H9 (cell line): ENCODE measurements around the gene SPTBN4. TPM values are rescaled to one million over a fixed set of nuclear protein-coding genes. Genes with fewer than 3 reads are reported as not detected.

Experiments
- DNase-seq: peaks from one replicate; pipeline ENCODE4 v3.0.0-alpha.2; 2017
- H2AFZ ChIP-seq: one replicate; pipeline ENCODE4 v1.6.1; 2013; ENCODE audit warnings: mild to moderate bottlenecking, low read length, control low read depth, moderate library complexity
- H2AK5ac ChIP-seq: 2 replicates; pipeline ENCODE4 v1.6.1; 2013; ENCODE audit warnings: low read length, control low read depth, mixed read lengths; ENCODE audit not compliant: insufficient read length
- H2BK120ac ChIP-seq: one replicate; pipeline ENCODE4 v1.6.1; 2013; ENCODE audit warnings: low read depth, mild to moderate bottlenecking, low read length, control low read depth, inconsistent platforms; ENCODE audit not compliant: poor library complexity, severe bottlenecking
- H2BK12ac ChIP-seq: 2 replicates; pipeline ENCODE4 v1.6.1; 2013; ENCODE audit warnings: low read length, control low read depth, mixed read lengths, low read depth; ENCODE audit not compliant: insufficient read length
- H2BK15ac ChIP-seq: 2 replicates; pipeline ENCODE4 v1.6.1; 2013; ENCODE audit warnings: low read depth, low read length, control low read depth
- H2BK20ac ChIP-seq: one replicate; pipeline ENCODE4 v1.6.1; 2013; ENCODE audit warnings: low read depth, mild to moderate bottlenecking, low read length, control low read depth, inconsistent platforms; ENCODE audit not compliant: poor library complexity, severe bottlenecking
- H2BK5ac ChIP-seq: 2 replicates; pipeline ENCODE4 v1.6.1; 2013; ENCODE audit warnings: low read length, control low read depth, mixed read lengths; ENCODE audit not compliant: insufficient read length
- H3K14ac ChIP-seq: 2 replicates; pipeline ENCODE4 v1.6.1; 2013; ENCODE audit warnings: low read length, control low read depth; ENCODE audit not compliant: insufficient read depth
- H3K18ac ChIP-seq: 2 replicates; pipeline ENCODE4 v1.6.1; 2013; ENCODE audit warnings: low read depth, mild to moderate bottlenecking, mixed read lengths, low read length, control low read depth; ENCODE audit not compliant: insufficient read length
- H3K23ac ChIP-seq: 2 replicates; pipeline ENCODE4 v1.6.1; 2013; ENCODE audit warnings: low read length, control low read depth, mixed read lengths, low read depth; ENCODE audit not compliant: insufficient read length
- H3K23me2 ChIP-seq: 2 replicates; pipeline ENCODE4 v1.6.1; 2013; ENCODE audit warnings: low read depth, mild to moderate bottlenecking, mixed read lengths, low read length, control low read depth; ENCODE audit not compliant: insufficient read length, poor library complexity, severe bottlenecking
- H3K27ac ChIP-seq: 2 replicates; pipeline ENCODE4 v1.5.1; 2013; ENCODE audit warnings: low read length, control low read depth, mixed read lengths, low read depth; ENCODE audit not compliant: insufficient read length
- H3K27me3 ChIP-seq: 2 replicates; pipeline ENCODE4 v1.6.1; 2013; ENCODE audit warnings: low read length, control low read depth, inconsistent platforms; ENCODE audit not compliant: insufficient read depth
- H3K4ac ChIP-seq: 2 replicates; pipeline ENCODE4 v1.6.1; 2013; ENCODE audit warnings: low read depth, mild to moderate bottlenecking, control low read depth, inconsistent platforms, low read length, moderate library complexity
- H3K4me1 ChIP-seq: 2 replicates; pipeline ENCODE4 v1.6.1; 2013; ENCODE audit warnings: low read length, control low read depth, inconsistent platforms; ENCODE audit not compliant: insufficient read depth
- H3K4me2 ChIP-seq: 2 replicates; pipeline ENCODE4 v1.6.1; 2013; ENCODE audit warnings: low read length, control low read depth, mixed read lengths; ENCODE audit not compliant: insufficient read length, insufficient read depth
- H3K56ac ChIP-seq: 2 replicates; pipeline ENCODE4 v1.6.1; 2013; ENCODE audit warnings: low read depth, mild to moderate bottlenecking, mixed read lengths, low read length, control low read depth; ENCODE audit not compliant: insufficient read length
- H3K79me1 ChIP-seq: 2 replicates; pipeline ENCODE4 v1.6.1; 2013; ENCODE audit warnings: low read depth, mild to moderate bottlenecking, moderate library complexity, low read length, control low read depth, inconsistent platforms; ENCODE audit not compliant: insufficient read depth, poor library complexity, severe bottlenecking
- H3K79me2 ChIP-seq: 2 replicates; pipeline ENCODE4 v1.6.1; 2013; ENCODE audit warnings: low read length, control low read depth, inconsistent platforms; ENCODE audit not compliant: insufficient read depth
- H3K9ac ChIP-seq: 2 replicates; pipeline ENCODE4 v1.6.1; 2013; ENCODE audit warnings: low read length, control low read depth, mixed read lengths; ENCODE audit not compliant: insufficient read length; ENCODE audit errors: extremely low read depth
- H3K9me3 ChIP-seq: one replicate; pipeline ENCODE4 v1.6.1; 2013; ENCODE audit warnings: low read depth, low read length, inconsistent platforms; ENCODE audit not compliant: control insufficient read depth
- H3T11ph ChIP-seq: one replicate; pipeline ENCODE4 v1.6.1; 2013; ENCODE audit warnings: mild to moderate bottlenecking, low read length, control low read depth, inconsistent platforms
- H4K20me1 ChIP-seq: one replicate; pipeline ENCODE4 v1.6.1; 2013; ENCODE audit not compliant: control insufficient read depth, insufficient read length, insufficient read depth
- H4K5ac ChIP-seq: 2 replicates; pipeline ENCODE4 v1.6.1; 2013; ENCODE audit warnings: low read depth, mild to moderate bottlenecking, mixed read lengths, low read length, control low read depth; ENCODE audit not compliant: insufficient read length
- H4K8ac ChIP-seq: replicated peaks from 2 replicates; pipeline ENCODE4 v1.6.1; 2013; ENCODE audit warnings: low read length, control low read depth, mixed read lengths, low read depth; ENCODE audit not compliant: insufficient read length
- H4K91ac ChIP-seq: 2 replicates; pipeline ENCODE4 v1.6.1; 2013; ENCODE audit warnings: low read depth, mild to moderate bottlenecking, moderate library complexity, mixed read lengths, low read length, control low read depth; ENCODE audit not compliant: insufficient read length
- H3K27ac Mint-ChIP-seq, 3 experiments: 2 replicates in 2 of 3; 3 replicates in 1 of 3; pipeline ENCODE4 v1.8.0; 2020 to 2021; ENCODE audit warnings: mixed read lengths in 3 of 3, mild to moderate bottlenecking in 1 of 3, moderate library complexity in 1 of 3
- H3K27me3 Mint-ChIP-seq: 2 replicates; pipeline ENCODE4 v1.8.0; 2021; ENCODE audit warnings: low read depth, mild to moderate bottlenecking, moderate library complexity, mixed read lengths
- H3K36me3 Mint-ChIP-seq, 3 experiments: 2 replicates in 2 of 3; 3 replicates in 1 of 3; pipeline ENCODE4 v1.8.0; 2020 to 2021; ENCODE audit warnings: low read depth in 3 of 3, mixed read lengths in 3 of 3; ENCODE audit not compliant: insufficient read depth in 1 of 3
- H3K4me1 Mint-ChIP-seq, 2 experiments: 2 replicates each; pipeline ENCODE4 v1.8.0; 2020; ENCODE audit warnings: mixed read lengths in 2 of 2
- H3K4me3 Mint-ChIP-seq, 2 experiments: 2 replicates in 1 of 2; 3 replicates in 1 of 2; pipeline ENCODE4 v1.8.0; 2020 to 2021; ENCODE audit warnings: mild to moderate bottlenecking in 2 of 2, mixed read lengths in 2 of 2, moderate library complexity in 1 of 2
- H3K9me3 Mint-ChIP-seq, 2 experiments: 2 replicates in 1 of 2; 3 replicates in 1 of 2; pipeline ENCODE4 v1.8.0; 2020; ENCODE audit warnings: mild to moderate bottlenecking in 2 of 2, mixed read lengths in 2 of 2, moderate library complexity in 1 of 2
- CTCF ChIP-seq: fragments of 200-600 bp; sonication (generic); conservative IDR thresholded peaks from 3 replicates; pipeline ENCODE4 v1.8.0; 2021; ENCODE audit warnings: antibody characterized with exemption, mild to moderate bottlenecking
- WGBS: extraction: QIAGEN DNeasy Blood & Tissue Kit; methylation state at CpG from one replicate; pipeline ENCODE4 v1.1.7; 2013; ENCODE audit warnings: missing lambda C conversion rate, low lambda C conversion rate, mixed read lengths; ENCODE audit not compliant: insufficient read length; ENCODE audit errors: extremely low coverage; 5-methylcytosine and 5-hydroxymethylcytosine counted together
- total RNA-seq: library from RNA; stranded (reverse); gene quantifications from 2 replicates; pipeline ENCODE4 v1.2.1, GENCODE V29; 2021

Gene SPTBN4
- total RNA-seq, 1 experiment from 2014 or later: 2.9 TPM

GRCh38 chr19:40585241-40585981, 118.6 kb downstream of the SPTBN4 start:
- H3K9me3 Mint-ChIP-seq: no peaks in the 10 kb centered on the region

More at GRCh38 chr19:40585241-40585981, 118.6 kb downstream of the SPTBN4 start:
- Histone ChIP-seq H3K9ac (no peak overlapping the region), H2BK5ac (no peak overlapping the region), H3K14ac (no peak overlapping the region), H4K20me1 (no peaks in the 10 kb centered on the region), H4K8ac (no peak overlapping the region), H3T11ph (no peak overlapping the region), H3K27me3 (no peaks in the 10 kb centered on the region), H3K79me2 (no peaks in the 10 kb centered on the region), H3K79me1 (no peaks in the 10 kb centered on the region), H3K27ac (no peak overlapping the region), H3K56ac (no peak overlapping the region), H2BK20ac (no peak overlapping the region), H3K4ac (no peak overlapping the region), H2BK12ac (no peak overlapping the region), H3K18ac (no peak overlapping the region), H3K4me2 (no peak overlapping the region), H2BK15ac (no peak overlapping the region), H2BK120ac (no peak overlapping the region), H4K5ac (no peak overlapping the region), H2AK5ac (no peak overlapping the region), H3K23me2 (no peaks in the 10 kb centered on the region), H2AFZ (no peak overlapping the region), H3K23ac (no peak overlapping the region), H3K4me1 (no peaks in the 10 kb centered on the region), H3K9me3 (no peaks in the 10 kb centered on the region), H4K91ac (no peak overlapping the region)
- no peak for TF ChIP-seq CTCF
- WGBS: no CpG with 5 or more reads among the region's 11 CpGs
- no peak overlapping the region for H3K4me3 Mint-ChIP-seq
- H3K4me1 Mint-ChIP-seq: no peaks in the 10 kb centered on the region
- peak overlapping the region in 1 of 3 experiments; percentile 69; a peak in 1 of 7 replicates for H3K27ac Mint-ChIP-seq
- no peaks in the 10 kb centered on the region; the same call in 1 of the 2 replicates for H3K27me3 Mint-ChIP-seq
- H3K36me3 Mint-ChIP-seq: peaks cover 35 to 83% (median 61%) of the 10 kb centered on the region in 3 experiments
- no peak for DNase-seq
